HG02885 (cell line): ENCODE results near the gene POFUT1.
"Not testable (repeated sequence)": the region's sequence is repeated elsewhere in the genome, so short reads cannot be mapped to it uniquely, and the experiment has no call there.

Experiments
- ATAC-seq: cut with Tn5 transposase; IDR thresholded peaks from one replicate; pipeline ENCODE4 v1.9.1; 2021; ENCODE audit warnings: mild to moderate bottlenecking; ENCODE audit not compliant: unreplicated experiment, poor library complexity

Gene POFUT1

GRCh38 chr20:32207626-32208498 is at the start of gene POFUT1, which contains the start of gene PLAGL2:
Gene POFUT1, plus strand, starts transcription at chr20:32207880. Its CDS starts 62 bp downstream, at chr20:32207942.
Gene PLAGL2, minus strand, starts transcription at chr20:32207743. Its CDS starts 5,565 bp downstream, at chr20:32202178.
- peak; percentile 89 for ATAC-seq

DNA sequence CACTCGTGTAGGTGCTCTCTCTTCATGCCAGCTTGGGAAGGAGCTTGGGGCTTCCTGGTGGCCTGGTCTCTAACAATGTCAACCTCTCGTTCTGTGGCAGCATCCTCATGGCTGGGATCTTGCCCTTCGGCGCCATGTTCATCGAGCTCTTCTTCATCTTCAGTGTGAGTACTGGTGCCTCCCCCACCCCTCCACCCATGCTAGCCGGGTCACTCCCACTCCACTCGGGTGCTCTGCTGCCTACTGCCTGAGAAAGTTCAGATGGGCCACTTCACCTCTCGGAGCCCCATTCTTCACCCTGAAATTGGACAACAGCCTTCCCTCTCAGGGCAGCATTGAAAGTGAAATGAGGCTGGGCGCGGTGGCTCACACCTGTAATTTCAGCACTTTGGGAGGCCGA is 49.3 kb upstream of the POFUT1 start:
- ATAC-seq: no peak

DNA sequence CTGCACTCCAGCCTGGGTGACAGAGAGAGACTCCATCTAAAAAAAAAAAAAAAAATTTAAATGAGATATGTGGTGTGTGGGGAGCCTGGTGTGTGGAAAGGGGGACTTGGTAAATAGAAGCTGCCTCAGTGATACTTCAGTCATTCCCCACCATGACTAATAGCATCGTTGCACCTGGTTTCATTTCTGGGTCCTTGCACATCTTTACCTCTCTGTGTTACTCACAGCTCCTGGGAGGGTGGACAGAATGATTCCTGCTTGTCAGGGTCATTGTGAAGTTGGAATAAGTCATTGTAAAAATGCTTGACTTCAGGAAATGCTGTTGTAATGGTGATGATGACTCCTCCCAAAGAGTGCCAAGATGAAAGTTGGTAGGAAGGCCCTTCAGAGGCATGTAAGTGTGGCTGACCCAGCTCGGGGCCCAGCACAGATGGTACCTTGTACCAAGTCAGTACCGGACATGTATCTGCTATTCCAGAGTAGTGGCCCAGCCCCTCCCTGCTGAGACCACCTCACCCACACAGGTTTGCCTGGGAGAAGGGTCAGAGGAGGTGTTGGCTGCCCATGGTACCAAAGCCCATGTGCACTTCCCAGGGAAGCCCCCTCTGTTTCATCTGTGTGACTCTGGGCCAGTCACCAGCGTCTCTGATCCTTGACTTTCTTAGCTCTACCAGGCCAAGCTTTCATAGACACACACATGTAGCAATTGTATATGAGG is 48.6 kb upstream of the POFUT1 start:
- ATAC-seq: no peak

- no peak for ATAC-seq
These were observed 47.9 kb upstream of the POFUT1 start for GRCh38 chr20:32159766-32160221.

DNA sequence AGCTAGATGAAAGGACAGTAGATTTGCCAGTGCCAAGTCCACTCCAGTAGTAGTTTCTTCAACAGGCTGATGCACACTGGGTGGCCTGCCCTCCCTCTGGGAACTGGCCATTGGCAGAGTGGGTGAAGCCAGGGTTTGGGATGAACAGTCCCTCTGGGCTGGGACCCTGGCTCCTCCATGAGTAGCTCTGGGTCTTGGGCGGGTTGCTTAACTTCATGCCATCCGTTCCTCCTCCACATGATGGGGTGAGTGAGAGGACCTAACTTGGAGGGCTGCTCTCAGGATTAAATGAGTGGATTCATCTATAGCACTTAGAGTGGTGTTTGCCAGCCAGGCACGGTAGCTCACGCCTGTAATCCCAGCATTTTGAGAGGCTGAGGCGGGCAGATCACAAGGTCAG is 47.3 kb upstream of the POFUT1 start:
- no peak for ATAC-seq

DNA sequence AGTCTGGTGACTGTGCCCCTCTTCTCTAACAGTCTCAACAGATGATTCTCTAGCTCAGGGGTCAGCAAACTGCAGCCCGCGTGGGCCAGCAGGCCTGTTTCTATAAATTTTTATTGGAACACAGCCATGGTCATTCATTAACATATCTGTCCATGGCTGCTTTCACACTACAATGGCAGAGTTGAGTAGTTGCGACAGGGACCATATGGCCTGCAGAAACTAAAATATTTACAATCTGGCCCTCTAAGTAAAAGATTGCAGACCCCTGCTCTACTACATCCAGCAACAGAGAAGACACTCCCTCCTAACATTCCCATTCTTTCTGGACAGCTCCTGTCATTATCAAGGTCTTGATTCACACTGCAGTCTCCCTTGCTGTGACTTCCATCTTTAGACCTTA is 45.3 kb upstream of the POFUT1 start:
- ATAC-seq: no peak

DNA sequence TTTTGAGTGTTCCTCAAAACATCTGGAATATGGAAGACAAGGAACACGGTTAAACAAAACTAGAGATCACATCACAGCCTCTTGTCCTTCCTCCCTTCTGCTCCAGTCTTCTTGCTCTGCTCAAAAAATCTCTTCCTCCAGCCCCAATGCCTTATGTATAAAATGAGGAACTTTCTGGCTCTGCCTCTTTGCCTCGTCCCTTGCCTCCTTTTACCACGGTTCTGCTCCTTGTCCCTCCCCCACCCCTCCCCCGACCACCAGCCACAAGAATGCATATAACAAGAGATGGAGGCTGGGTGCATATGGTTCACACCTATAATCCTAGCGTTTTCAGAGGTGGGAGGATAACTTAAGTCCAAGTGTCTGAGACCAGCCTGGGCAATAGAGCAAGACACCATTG is 43.7 kb upstream of the POFUT1 start:
- ATAC-seq: no peak

- no peak for ATAC-seq
These were observed 42.5 kb upstream of the POFUT1 start for GRCh38 chr20:32164984-32165735.

GRCh38 chr20:32165836-32166545 is 41.7 kb upstream of the POFUT1 start:
- ATAC-seq: no peak

DNA sequence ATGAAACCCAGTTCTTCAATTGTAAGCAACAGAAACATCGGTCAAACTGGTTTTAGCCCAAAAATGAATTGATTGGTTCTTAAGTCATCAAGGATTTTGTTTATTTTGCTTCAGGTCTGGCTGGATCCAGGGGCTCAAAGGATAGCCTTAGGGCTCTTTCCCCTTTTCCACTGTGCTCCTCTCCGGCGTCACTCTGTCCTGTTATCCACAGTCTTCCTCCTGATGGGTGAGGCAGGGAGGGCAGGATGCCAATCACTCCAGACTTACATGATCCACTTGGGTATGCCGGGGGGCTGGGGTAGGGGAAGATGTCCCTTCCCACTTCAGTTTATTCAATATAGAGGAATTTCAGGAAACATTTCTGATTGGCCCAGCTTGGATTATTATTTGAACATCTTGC is 40.1 kb upstream of the POFUT1 start:
- no peak for ATAC-seq

- no peak for ATAC-seq
These were observed 39.3 kb upstream of the POFUT1 start for GRCh38 chr20:32168184-32168910.

DNA sequence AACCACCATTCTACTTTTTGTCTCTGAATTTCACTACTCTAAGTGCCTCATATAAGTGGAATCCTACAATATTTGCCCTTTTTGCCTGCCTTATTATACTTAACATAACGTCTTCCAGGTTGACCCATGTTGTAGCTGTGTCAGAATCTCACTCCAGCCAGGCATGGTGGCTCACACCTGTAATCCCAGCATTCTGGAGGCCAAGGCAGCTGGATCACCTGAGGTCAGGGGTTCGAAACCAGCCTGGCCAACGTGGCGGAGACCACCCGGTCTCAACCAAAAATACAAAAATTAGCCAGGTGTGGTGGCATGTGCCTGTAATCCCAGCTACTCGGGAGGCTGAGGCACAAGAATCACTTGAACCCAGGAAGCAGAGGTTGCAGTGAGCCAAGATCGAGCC is 30.0 kb upstream of the POFUT1 start:
- not testable (repeated sequence) for ATAC-seq

DNA sequence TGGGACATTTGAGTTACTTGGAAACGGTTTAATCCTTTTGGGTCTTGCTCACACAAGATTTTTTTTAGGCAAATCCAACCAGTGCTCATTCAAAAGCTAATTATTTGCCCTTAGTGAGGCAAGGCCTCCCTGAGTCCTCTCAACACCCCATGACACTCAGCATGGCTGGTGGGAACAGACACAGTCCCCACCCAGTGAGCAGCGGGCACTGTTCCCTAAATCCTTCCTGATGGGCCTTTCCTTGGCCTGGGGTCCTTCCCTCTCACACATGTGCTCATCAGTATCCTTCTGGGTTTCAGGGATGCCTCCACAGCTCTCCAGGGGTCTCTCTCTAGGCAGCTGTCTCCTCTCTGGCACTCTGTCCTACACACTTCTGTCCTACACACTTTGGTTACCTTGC is 28.2 kb upstream of the POFUT1 start:
- no peak for ATAC-seq

- ATAC-seq: no peak
These were observed 27.7 kb upstream of the POFUT1 start for GRCh38 chr20:32179934-32180333.

GRCh38 chr20:32181606-32182005 is 26.1 kb upstream of the POFUT1 start:
- no peak for ATAC-seq

GRCh38 chr20:32183947-32184635 is 23.6 kb upstream of the POFUT1 start:
- no peak for ATAC-seq

DNA sequence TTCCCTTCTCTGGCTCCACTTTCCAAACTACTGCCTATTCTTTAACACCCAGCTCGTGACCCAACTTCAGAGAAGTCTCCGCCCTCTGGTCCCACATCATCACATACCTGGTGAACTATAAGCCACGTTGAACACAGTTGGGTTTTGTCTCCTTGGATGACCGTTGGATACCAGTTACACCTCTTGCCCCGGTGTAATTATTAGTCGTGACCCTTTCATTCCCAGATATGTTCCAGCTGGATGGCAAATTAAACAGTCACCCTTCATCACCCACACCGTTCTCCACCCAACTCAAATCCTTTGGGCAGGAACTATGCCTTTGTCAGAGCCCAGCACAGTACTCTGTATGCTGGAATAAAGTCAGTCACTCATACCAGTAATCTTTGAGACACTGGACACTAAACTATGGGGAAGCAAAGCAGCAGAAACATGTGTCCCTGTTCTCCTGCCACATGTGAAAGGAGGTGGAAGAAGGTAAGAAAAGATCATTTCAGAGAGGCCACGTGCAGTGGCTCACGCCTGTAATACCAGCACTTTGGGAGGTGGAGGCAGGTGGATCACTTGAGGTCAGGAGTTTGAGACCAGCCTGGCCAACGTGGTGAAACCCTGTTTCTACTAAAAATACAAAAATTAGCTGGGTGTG is 22.6 kb upstream of the POFUT1 start:
- ATAC-seq: no peak

DNA sequence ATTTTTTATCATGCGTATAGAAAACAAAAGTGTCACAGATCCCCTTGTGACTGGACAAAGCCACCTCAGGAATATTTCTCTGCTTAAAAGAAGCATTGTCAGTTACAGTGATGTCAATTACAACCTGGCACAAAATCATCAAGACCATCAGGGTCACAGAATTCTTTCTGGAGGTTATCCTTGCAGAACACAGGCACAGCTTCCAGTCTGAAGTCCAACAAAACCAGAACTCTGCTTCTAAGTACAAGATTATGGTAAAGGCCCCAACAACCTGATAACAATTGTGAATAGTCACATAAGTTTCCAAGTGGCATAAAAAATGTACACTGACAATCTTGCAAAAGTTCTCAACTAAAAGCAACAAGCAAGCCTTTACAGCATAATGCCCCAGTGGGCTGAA is 21.2 kb upstream of the POFUT1 start:
- ATAC-seq: no peak
